ENCODE data around the gene TGFBR3.
"Not testable (repeated sequence)": the region's sequence is repeated elsewhere in the genome, so short reads cannot be mapped to it uniquely, and the experiment has no call there.

TGFBR3 gene

DNA sequence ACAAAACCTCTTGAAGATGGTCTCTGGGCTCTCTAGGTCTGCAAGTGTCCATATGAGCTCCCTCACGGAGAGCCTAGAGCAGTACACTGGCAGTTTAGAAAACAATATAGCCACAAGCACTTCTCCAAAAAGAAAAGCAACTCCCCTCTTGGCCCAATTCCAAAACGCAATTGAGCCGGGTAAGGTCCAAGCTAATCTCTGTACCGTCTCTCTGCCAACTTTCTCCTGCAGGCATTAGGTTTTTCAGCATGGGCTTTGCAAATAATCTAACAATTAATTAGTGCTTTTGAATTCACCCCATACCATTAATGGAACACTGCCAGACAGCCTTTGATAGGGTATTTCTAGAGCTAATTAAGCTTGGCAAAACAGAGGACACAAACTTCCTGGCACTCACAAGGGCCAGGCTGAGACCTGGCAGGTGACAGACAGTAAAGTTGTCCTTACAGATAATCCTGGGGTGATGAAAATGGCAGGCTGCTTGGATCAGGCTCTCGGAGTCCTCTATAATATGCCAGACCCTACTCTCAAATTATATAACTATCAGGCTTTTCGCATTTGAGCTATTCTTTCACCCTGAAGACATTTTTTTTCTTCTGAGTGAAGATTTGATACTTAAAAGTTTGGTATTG, 39.8 kb downstream of the TGFBR3 start:
- peak; percentile 78 for DNase-seq

DNA sequence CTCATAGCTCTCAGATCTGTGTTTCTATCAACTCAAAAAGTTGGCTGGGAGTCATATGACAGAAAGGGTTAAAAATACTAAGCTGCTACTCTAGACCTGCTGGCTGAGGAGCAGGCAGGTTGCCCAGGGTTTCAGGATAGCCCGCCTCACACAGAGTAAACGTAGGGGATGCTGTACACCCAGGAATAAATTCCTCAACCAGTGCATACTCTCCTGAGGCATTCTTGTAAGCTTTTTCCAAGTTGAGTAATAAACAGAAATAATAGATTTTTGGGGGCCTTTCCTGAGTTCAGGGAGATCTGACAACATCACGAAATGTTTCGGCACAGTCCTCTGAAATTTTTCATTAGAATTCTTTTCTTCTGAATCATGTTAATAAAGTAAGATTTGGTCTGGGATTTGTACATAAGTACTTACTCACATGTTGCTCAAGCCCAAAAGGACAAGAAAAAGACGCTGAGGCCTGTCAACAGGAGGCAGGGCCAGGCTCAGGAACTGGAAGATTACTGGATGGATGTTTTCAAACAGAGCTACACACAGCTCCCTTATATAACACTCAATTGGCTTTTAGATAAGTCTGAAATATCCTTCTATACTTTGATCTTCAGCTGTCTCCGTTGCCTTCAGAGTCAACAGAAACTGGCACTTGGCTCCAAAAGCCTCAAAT, 41.0 kb downstream of the TGFBR3 start:
- no peak for DNase-seq

- no peak for DNase-seq
Observed at GRCh38 chr1:91843843-91844242, 42.1 kb downstream of the TGFBR3 start.

- no peak for DNase-seq
Observed at GRCh38 chr1:91842563-91842962, 43.4 kb downstream of the TGFBR3 start.

DNA sequence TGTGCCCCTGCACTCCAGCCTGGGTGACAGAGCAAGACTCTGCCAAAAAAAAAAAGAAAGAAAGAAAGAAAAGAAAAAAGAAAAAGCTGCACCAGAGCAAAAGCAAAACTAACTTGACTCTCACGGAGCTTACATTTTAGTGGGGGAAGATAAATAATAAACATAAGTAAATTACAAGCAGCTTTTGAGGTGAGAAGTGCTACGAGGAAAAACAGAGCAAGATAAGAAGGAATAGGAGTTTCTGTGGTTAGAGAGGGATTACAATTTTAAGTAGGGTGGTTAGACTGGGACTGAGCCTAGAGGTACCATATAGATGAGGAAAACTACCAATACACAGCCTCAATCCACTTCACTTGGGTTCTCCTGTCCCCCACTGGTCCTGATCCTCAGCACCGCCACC, 43.9 kb downstream of the TGFBR3 start:
- no peak for DNase-seq

DNA sequence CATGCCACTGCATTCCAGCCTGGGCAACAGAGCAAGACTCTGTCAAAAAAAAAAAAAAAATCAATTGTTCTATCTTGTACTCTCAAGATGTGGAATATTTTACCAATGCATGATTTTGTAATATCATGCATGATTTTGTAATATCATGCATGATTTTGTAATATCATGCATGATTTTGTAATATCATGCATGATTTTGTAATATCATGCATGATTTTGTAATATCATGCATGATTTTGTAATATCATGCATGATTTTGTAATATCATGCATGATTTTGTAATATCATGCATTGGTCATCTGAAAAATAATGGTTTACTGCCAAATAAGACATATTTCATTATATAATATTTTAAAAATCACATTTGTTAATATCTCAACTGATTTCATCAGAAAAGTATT, 45.7 kb downstream of the TGFBR3 start:
- not testable (repeated sequence) for DNase-seq

DNA sequence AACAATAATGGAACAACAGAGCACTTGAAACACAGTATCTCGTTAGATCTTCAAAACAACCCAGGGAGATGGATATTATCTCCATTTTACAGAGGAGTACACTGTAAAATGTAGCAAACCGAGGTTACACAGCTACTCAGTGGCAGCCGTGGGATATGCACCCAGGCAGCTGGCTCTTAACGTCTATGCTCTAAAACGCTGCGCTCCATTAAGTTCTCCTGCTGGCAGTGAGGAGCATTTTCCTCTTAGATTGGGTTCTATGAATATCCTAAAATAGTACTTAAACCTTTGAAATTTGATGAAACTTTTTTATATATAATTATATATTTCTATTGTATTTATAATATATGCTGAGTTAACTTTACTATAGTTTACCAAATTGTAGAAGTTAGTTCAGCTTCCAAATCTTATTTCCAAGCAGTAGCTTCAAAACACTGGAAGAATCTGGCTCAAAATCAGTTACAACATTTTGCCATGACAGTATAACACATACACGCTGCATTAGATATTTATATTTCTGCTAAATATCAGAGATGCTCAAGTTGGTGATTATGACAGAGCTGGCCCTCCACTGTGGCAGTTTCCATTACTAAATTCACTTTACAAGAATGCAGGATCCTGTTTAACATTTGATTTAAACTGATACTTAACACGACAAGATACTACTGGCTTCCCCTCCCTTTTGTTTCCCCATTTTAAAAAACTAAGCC, 49.5 kb downstream of the TGFBR3 start:
- DNase-seq = no peak

DNA sequence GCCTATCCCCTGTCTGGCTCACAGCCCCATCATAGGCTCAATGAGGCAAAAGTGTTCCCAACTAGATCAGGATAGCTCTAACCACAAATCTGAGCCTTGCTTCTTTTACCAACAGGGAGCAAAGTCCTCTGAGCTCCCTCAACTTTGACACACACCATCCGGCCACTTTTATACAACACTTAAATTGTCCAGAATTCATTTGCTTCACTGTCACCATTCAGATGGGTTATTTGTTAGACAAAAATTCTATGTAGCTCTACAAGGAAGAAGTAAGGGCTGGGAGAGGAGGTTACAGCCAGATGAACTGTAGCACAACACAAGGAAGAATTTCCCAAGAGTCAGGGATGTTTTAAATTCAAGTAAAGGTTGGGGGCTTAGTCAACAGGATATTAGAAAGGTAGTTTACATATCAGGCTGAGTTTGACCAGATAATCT, 50.8 kb downstream of the TGFBR3 start:
- DNase-seq = no peak

- not testable (repeated sequence) for DNase-seq
Observed at GRCh38 chr1:91834549-91834948, 51.4 kb downstream of the TGFBR3 start.

DNA sequence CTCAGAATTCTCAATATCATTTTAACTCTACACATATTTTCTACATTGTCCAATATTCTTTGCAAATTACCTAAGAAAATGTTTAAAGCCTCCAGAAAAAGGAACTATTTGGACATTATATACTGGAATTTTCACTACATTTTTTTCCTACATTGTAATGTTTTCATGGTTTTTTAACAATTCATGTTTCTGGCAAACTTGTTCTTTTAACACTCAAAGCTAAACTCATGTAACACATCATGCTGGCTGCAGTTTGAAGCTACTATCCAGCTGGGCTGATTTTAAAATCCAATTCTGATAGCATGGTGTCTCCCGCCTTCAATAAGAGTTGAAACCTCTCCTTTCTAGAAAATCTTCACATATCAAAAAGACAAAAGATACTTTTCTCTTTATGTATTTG, 52.0 kb downstream of the TGFBR3 start:
- DNase-seq = no peak

DNA sequence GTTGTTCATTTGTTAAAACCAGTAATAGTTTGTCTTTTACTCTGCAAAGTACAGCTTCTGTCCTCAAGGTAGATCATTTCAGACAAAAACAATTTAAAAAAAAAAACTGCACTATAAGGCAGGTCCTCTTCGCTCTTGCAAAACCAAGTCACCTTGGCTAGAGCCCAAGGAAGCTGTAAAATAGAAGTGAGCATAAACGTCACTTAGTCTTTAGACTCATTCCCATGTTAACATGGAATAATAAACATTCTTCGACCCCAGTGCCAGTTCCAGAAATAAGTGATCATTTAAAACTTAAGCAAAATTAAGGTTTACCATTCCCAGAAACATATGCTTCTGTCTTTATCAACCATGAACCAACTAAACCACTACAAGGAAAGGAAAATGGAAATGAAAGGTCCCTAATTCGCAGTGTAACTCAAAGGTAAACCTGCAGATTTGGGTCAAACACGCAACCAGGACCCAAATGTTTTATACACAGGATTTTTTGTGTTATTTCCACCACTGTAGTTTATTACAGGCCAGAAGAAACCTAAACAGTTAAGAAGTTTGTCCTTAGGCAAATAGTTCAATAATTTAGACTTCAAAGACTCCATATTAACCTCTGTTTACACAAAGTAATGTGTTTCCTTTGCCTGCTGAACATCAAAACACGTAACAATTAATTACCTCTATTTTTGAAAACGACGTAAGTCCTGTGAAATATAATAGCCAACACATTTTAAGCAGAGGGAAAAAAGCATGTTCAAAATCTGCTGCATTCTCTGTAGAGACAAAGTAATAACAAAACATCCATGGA, 54.6 kb downstream of the TGFBR3 start:
- no peak for DNase-seq

GRCh38 chr1:91830242-91831131, 55.5 kb downstream of the TGFBR3 start:
- DNase-seq = no peak

- no peak for DNase-seq
Observed at GRCh38 chr1:91829293-91830153, 56.4 kb downstream of the TGFBR3 start.

DNA sequence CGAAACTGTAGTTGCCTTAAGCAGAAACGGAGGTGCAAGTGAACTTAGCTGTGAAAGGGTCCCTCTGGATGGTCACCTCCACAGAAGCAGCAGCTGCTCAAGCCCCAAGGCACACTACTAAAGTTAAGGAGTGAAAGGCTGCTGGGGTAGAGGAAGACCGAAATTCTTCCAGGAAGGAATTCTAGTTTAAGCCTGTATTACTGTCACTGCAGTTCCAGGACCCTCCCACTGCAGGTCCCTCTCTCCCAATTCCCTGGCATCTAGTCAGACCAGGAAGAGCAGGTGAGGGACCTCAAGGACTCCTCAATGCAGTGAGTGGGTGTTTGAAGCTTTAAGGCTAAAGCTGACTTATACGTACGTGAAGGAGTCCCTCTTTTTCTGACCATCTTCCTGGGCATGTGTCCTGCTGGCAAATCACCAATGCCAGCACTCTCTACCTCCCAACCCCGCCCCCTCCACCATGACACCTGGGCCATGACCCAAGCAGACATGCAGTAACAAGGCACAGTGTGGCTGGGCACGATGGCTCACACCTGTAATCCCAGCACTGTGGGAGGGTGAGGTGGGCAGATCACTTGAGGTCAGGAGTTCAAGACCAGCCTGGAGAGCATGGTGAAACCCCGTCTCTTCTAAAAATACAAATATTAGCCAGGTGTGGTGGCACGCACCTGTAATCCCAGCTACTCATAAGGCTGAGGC, 57.2 kb downstream of the TGFBR3 start:
- no peak for DNase-seq

DNA sequence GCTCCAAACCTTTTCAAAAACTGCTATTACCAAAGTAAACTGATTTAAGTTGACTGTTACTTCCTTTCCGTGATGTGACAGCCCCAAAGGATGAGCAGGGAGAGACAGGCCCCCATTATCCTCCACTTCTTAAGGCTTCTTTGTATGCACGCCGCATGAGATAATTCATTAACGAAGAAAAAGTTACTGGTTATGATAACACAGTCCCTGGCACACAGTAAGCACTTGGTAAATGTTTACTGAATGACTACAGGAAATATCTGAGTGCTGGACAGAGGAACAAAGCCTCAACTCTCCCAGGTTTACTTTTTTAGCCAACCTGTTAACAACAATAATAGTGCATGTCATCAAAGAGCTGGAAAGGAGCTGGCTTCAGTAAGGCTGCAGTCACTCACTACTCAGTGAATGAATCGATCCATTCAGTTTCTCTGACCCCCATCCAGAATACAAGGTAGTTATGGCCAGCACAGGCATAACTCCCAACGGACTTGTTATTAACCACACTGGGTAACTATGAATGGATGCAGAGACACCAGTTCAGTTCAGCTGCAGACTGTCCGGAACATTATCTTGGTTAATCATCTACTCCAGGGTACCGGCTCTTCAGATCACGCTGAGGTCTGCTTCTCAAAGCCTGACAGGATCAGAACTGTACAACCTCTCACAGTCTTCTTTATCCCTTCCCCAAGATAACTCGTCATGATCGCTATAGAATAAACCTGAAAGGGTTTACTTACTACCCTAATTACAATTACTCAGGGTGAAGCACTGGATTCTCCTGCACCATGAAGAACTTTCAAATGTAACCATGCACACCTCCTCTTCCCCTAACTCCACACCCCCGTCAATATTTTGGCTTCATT, 58.3 kb downstream of the TGFBR3 start:
- DNase-seq = no peak

DNA sequence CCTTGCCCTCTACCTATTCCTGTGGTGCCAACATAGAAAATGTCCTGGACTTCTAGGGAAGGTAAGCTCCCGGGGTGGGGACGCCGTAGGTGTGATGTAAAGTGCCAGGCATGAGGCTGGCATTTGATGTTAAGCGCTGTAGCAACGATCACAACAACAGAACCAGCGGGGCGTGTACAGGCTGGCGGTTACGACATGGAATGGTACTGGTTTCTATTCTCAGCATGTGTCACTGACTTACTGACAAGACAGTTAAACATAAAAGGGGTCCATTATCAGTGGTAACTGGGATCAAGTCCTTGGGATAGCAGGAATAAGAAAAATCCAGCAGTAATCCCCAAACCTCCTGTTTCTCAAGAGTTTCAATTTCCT, 58.9 kb downstream of the TGFBR3 start:
- no peak for DNase-seq

DNA sequence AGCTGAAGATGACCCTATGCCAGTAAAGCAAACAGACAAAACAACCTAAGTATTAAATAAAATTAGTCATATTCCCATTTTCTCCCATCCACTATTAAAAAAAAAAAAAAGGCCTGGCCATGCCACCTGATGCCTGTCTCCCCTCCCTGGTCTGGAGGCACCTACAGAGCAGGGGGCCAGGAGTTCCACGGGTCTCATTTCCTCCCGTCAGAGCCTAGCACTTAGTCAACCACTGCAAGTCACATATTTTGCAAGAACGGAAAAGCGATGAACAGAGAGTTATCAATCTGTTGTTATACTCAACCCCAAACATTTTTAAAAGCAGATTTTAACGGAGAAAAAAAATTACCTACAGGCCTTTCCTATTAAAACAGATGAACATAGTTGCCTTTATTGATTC, 59.3 kb downstream of the TGFBR3 start:
- no peak for DNase-seq

GRCh38 chr1:91826248-91826647, 59.7 kb downstream of the TGFBR3 start:
- DNase-seq = no peak

DNA sequence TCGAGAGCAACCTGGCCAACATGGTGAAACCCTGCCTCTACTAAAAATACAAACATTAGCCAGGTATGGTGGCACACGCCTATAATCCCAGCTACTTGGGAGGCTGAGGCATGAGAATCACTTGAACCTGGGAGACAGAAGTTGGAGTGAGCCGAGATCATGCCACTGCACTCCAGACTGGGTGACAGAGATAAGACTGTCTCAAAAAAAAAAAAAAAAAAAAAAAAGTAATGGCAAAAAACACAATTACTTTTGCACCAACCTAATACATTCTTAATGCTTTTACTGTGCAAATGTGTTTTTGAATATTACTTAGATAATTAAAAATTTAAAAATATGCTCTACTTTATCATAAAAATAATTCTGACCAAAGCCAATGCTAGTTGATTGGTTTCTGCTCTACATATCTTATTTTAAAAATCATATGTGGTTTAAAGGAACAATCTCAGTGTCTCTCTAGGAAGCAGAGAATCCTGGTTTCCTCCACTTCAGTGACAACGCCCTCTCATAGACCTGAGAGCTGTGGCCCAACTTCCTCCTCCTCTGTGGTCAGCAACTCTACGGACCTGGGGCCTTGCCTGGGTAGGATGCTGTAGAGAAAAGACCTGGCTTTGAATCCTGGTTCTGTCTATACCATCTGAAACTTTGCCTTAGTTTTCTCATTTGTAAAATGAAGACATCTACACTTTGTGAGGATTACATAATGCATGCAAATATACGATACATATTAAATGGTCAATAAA, 64.7 kb downstream of the TGFBR3 start:
- no peak for DNase-seq

Data from NCI-H2107 (cell line).